Muscle layer of colon (tissue), 2 donors: Measurements from ENCODE around the gene BDKRB2.
A peak's percentile ranks its signal among the peaks of the same experiment; 100 is the strongest.

Experiments used
- H3K27ac ChIP-seq: one replicate; pipeline ENCODE4 v1.7.0; 2013; ENCODE audit warnings: low read depth, mild to moderate bottlenecking, low read length, moderate library complexity
- H3K27me3 ChIP-seq, 2 donors: one replicate each; pipeline ENCODE4 v1.7.0; 2013; ENCODE audit warnings: low read length in 2 of 2, mild to moderate bottlenecking in 2 of 2; ENCODE audit not compliant: insufficient read depth in 2 of 2, control insufficient read depth in 1 of 2
- H3K36me3 ChIP-seq: one replicate; pipeline ENCODE4 v1.7.0; 2013; ENCODE audit warnings: mild to moderate bottlenecking, low read length; ENCODE audit not compliant: insufficient read depth
- H3K4me1 ChIP-seq: one replicate; pipeline ENCODE4 v1.7.0; 2013; ENCODE audit warnings: mild to moderate bottlenecking, low read length; ENCODE audit not compliant: insufficient read depth
- H3K4me3 ChIP-seq, 2 donors: one replicate each; pipeline ENCODE4 v1.7.0; 2013; ENCODE audit warnings: low read length in 2 of 2, low read depth in 1 of 2, mild to moderate bottlenecking in 1 of 2, moderate library complexity in 1 of 2
- H3K9ac ChIP-seq: one replicate; pipeline ENCODE4 v1.7.0; 2013; ENCODE audit warnings: low read length
- H3K9me3 ChIP-seq: one replicate; pipeline ENCODE4 v1.7.0; 2013; ENCODE audit warnings: mild to moderate bottlenecking, low read length
- donor health status: abdominal sarcoma.
- donor health status: Adenocarcinoma of cecum.

BDKRB2 gene

GRCh38 chr14:96261772-96262655, 57.4 kb downstream of the BDKRB2 start:
- no peak overlapping the region for H3K4me3 ChIP-seq
- H3K27ac ChIP-seq: no peak overlapping the region
- H3K36me3 ChIP-seq: no peaks in the 10 kb centered on the region
- H3K9me3 ChIP-seq: no peaks in the 10 kb centered on the region
- peaks cover 2% of the 10 kb centered on the region for H3K4me1 ChIP-seq
- H3K27me3 ChIP-seq: no peaks in the 10 kb centered on the region
- no peak overlapping the region for H3K9ac ChIP-seq

GRCh38 chr14:96263347-96264199, 58.9 kb downstream of the BDKRB2 start:
- peaks cover 14% of the 10 kb centered on the region for H3K4me1 ChIP-seq
- H3K4me3 ChIP-seq: no peak overlapping the region
- no peaks in the 10 kb centered on the region for H3K36me3 ChIP-seq
- H3K9me3 ChIP-seq: no peaks in the 10 kb centered on the region
- H3K9ac ChIP-seq: no peak overlapping the region
- H3K27me3 ChIP-seq: no peaks in the 10 kb centered on the region
- H3K27ac ChIP-seq: no peak overlapping the region

- no peak overlapping the region for H3K4me3 ChIP-seq
- no peaks in the 10 kb centered on the region for H3K9me3 ChIP-seq
- no peak overlapping the region for H3K27ac ChIP-seq
- H3K9ac ChIP-seq: no peak overlapping the region
- H3K36me3 ChIP-seq: no peaks in the 10 kb centered on the region
- peaks cover 20% of the 10 kb centered on the region for H3K4me1 ChIP-seq
- no peaks in the 10 kb centered on the region for H3K27me3 ChIP-seq
Measured at GRCh38 chr14:96264200-96264553, 59.5 kb downstream of the BDKRB2 start.

GRCh38 chr14:96264853-96265252, 60.2 kb downstream of the BDKRB2 start:
- Histone ChIP-seq H3K27ac (no peak overlapping the region), H3K4me1 (peaks cover 27% of the 10 kb centered on the region)

GRCh38 chr14:96265383-96266095, 60.9 kb downstream of the BDKRB2 start:
- H3K36me3 ChIP-seq: no peaks in the 10 kb centered on the region
- H3K4me1 ChIP-seq: peaks cover 27% of the 10 kb centered on the region
- no peaks in the 10 kb centered on the region for H3K9me3 ChIP-seq
- no peak overlapping the region for H3K9ac ChIP-seq
- H3K4me3 ChIP-seq: no peak overlapping the region
- no peaks in the 10 kb centered on the region for H3K27me3 ChIP-seq
- H3K27ac ChIP-seq: no peak overlapping the region

More at GRCh38 chr14:96264853-96265252, 60.2 kb downstream of the BDKRB2 start:
- Histone ChIP-seq H3K27me3 (no peaks in the 10 kb centered on the region), H3K36me3 (no peaks in the 10 kb centered on the region), H3K9me3 (no peaks in the 10 kb centered on the region), H3K4me3 (no peak overlapping the region), H3K9ac (no peak overlapping the region)

- H3K4me1 ChIP-seq: peaks cover 27% of the 10 kb centered on the region
- H3K27me3 ChIP-seq: no peaks in the 10 kb centered on the region
- no peak overlapping the region for H3K27ac ChIP-seq
- H3K4me3 ChIP-seq: no peak overlapping the region
- no peaks in the 10 kb centered on the region for H3K9me3 ChIP-seq
- H3K36me3 ChIP-seq: no peaks in the 10 kb centered on the region
- H3K9ac ChIP-seq: no peak overlapping the region
Measured at GRCh38 chr14:96267336-96267735, 62.7 kb downstream of the BDKRB2 start.

GRCh38 chr14:96267916-96268315, 63.3 kb downstream of the BDKRB2 start:
- Histone ChIP-seq H3K27me3 (no peaks in the 10 kb centered on the region), H3K36me3 (no peaks in the 10 kb centered on the region), H3K27ac (no peak overlapping the region), H3K4me1 (peaks cover 27% of the 10 kb centered on the region), H3K9ac (no peak overlapping the region), H3K4me3 (no peak overlapping the region), H3K9me3 (no peaks in the 10 kb centered on the region)

- Histone ChIP-seq H3K27me3 (no peaks in the 10 kb centered on the region), H3K4me1 (peaks cover 27% of the 10 kb centered on the region), H3K9ac (no peak overlapping the region), H3K9me3 (no peaks in the 10 kb centered on the region), H3K27ac (peak overlapping the region; percentile 59), H3K36me3 (no peaks in the 10 kb centered on the region), H3K4me3 (no peak overlapping the region)
Measured at GRCh38 chr14:96268431-96269358, 64.1 kb downstream of the BDKRB2 start.

GRCh38 chr14:96269359-96269710, 64.7 kb downstream of the BDKRB2 start:
- Histone ChIP-seq H3K9me3 (no peaks in the 10 kb centered on the region), H3K27ac (peak overlapping the region; percentile 59), H3K4me3 (no peak overlapping the region), H3K27me3 (no peaks in the 10 kb centered on the region), H3K9ac (no peak overlapping the region), H3K36me3 (no peaks in the 10 kb centered on the region), H3K4me1 (peaks cover 27% of the 10 kb centered on the region)

- H3K36me3 ChIP-seq: no peaks in the 10 kb centered on the region
- H3K27ac ChIP-seq: no peak overlapping the region
- H3K4me3 ChIP-seq: no peak overlapping the region
- no peaks in the 10 kb centered on the region for H3K9me3 ChIP-seq
- peaks cover 40% of the 10 kb centered on the region for H3K4me1 ChIP-seq
- no peaks in the 10 kb centered on the region for H3K27me3 ChIP-seq
- H3K9ac ChIP-seq: no peak overlapping the region
Measured at GRCh38 chr14:96270565-96271420, 66.2 kb downstream of the BDKRB2 start.
